GM23248 (cell line): ENCODE measurements around the gene CCDC136.

Experiments
- EZH2 ChIP-seq: fragments of 200-600 bp; sonication (generic); IDR thresholded peaks from 2 replicates; pipeline ENCODE4 v1.6.1; 2018; ENCODE audit warnings: antibody characterized with exemption, mild to moderate bottlenecking; ENCODE audit not compliant: insufficient read depth, poor library complexity, severe bottlenecking
- EZH2phosphoT487 ChIP-seq: fragments of 200-600 bp; sonication (generic); IDR thresholded peaks from 2 replicates; pipeline ENCODE4 v1.6.1; 2018; ENCODE audit warnings: antibody characterized with exemption, moderate library complexity, mild to moderate bottlenecking, low read depth; ENCODE audit not compliant: insufficient read depth

- TF ChIP-seq EZH2 = no peak
- no peak for TF ChIP-seq EZH2phosphoT487
These were observed 39.5 kb upstream of the CCDC136 start for GRCh38 chr7:128752251-128752650.
